Measurements from ENCODE around the gene RAB5A. TPM values are rescaled to one million over a fixed set of nuclear protein-coding genes. Genes with fewer than 3 reads are reported as not detected.

Gene RAB5A
- total RNA-seq, 2 donors from 2014 or later = 74.2 to 74.9 TPM

DNA sequence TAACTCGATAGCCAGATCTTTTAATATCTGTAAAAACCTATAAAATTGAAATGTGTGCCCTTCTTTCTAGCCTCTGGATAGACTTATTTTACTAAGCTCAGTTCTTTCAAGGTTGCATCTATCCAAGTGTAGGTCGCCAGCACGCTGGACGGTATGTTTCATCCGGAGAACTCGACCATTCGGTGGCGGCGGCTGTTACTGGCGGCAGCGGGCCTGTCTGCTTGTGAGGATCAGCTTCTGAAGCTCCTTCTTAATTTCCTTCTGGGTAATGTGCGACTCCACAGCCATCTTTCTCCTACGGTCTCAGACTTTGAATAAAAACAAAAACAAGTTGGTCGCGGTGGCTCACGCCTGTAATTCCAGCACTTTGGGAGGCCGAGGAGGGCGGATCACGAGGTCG, 61.1 kb downstream of the RAB5A start:
- WGBS, 2 experiments (ENCODE audit: insufficient coverage in 1 of 2, insufficient read length in 1 of 2) = 93 to 95% methylated on average over 20 of the region's 20 CpGs
- H3K36me3 ChIP-seq (ENCODE audit: control insufficient read depth, insufficient read depth, low read length) = no peaks in the 10 kb centered on the region
- DNase-seq = no peak
- no peak for TF ChIP-seq CTCF (conservative IDR thresholded peaks at IDR 0.05)
- H3K27ac ChIP-seq (ENCODE audit: low read depth, low read length) = no peak overlapping the region
- H3K27me3 ChIP-seq (ENCODE audit: control insufficient read depth, insufficient read depth, low read length, poor library complexity, severe bottlenecking) = no peaks in the 10 kb centered on the region
- Mint-ChIP-seq H3K9me3 (no peaks in the 10 kb centered on the region), H3K4me1 (no peaks in the 10 kb centered on the region), H3K27ac (no peak overlapping the region), H3K36me3 (ENCODE audit: low read depth) (no peaks in the 10 kb centered on the region), H3K27me3 (ENCODE audit: insufficient read depth) (no peaks in the 10 kb centered on the region), H3K4me3 (no peak overlapping the region)
- no peaks in the 10 kb centered on the region for H3K9me3 ChIP-seq (ENCODE audit: control insufficient read depth, low read length)
- no peak overlapping the region for H3K4me3 ChIP-seq (ENCODE audit: low read length)
- no peak overlapping the region for H3K9ac ChIP-seq (ENCODE audit: extremely low read depth, low read length, poor library complexity, severe bottlenecking)
- no peaks in the 10 kb centered on the region for H3K4me1 ChIP-seq (ENCODE audit: control insufficient read depth, insufficient read depth, low read length)

DNA sequence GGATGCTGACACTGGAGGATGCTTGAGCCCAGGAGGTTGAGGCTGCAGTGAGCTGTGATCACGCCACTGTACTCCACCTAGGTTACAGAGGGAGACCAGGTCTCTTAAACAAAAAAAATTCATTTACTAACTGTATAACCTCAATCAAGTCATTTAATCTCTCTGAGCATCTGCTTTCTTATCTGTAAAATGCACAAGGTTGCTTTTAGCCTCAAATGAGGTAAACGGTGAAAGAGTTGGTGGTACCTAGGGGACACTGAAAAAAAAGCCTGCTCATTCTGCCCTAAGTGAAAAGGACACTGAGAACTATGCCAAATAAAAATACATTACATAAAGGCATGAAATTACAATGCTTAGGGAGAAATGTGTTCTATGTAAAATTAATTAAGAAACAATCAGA, 61.7 kb downstream of the RAB5A start:
- no peaks in the 10 kb centered on the region for H3K27me3 Mint-ChIP-seq (ENCODE audit: insufficient read depth)
- H3K4me3 ChIP-seq (ENCODE audit: low read length) = no peak overlapping the region
- H3K27ac ChIP-seq (ENCODE audit: low read depth, low read length) = no peak overlapping the region
- H3K4me3 Mint-ChIP-seq = no peak overlapping the region
- TF ChIP-seq CTCF (conservative IDR thresholded peaks at IDR 0.05) = no peak
- no peaks in the 10 kb centered on the region for H3K4me1 ChIP-seq (ENCODE audit: control insufficient read depth, insufficient read depth, low read length)
- no peaks in the 10 kb centered on the region for H3K36me3 ChIP-seq (ENCODE audit: control insufficient read depth, insufficient read depth, low read length)
- H3K9ac ChIP-seq (ENCODE audit: extremely low read depth, low read length, poor library complexity, severe bottlenecking) = no peak overlapping the region
- H3K27ac Mint-ChIP-seq = no peak overlapping the region
- H3K4me1 Mint-ChIP-seq = no peaks in the 10 kb centered on the region
- H3K9me3 Mint-ChIP-seq = no peaks in the 10 kb centered on the region
- DNase-seq = no peak
- no peaks in the 10 kb centered on the region for H3K36me3 Mint-ChIP-seq (ENCODE audit: low read depth)
- no peaks in the 10 kb centered on the region for H3K9me3 ChIP-seq (ENCODE audit: control insufficient read depth, low read length)
- H3K27me3 ChIP-seq (ENCODE audit: control insufficient read depth, insufficient read depth, low read length, poor library complexity, severe bottlenecking) = no peaks in the 10 kb centered on the region
- 90 to 95% methylated on average over 1 to 2 of the region's 2 CpGs for WGBS, 2 experiments (ENCODE audit: insufficient coverage in 1 of 2, insufficient read length in 1 of 2)

- TF ChIP-seq CTCF (conservative IDR thresholded peaks at IDR 0.05) = no peak
- WGBS, 2 experiments (ENCODE audit: insufficient coverage in 1 of 2, insufficient read length in 1 of 2) = 83 to 95% methylated on average over 1 to 4 of the region's 4 CpGs
Measured at GRCh38 chr3:20012164-20012563, 65.3 kb downstream of the RAB5A start, which contains the start of gene PP2D1. TSS of gene PP2D1 (minus strand) at chr3:20012264. CDS start at chr3:20012072, 192 bp downstream.

More at GRCh38 chr3:20012164-20012563, 65.3 kb downstream of the RAB5A start, which contains the start of gene PP2D1:
- no peak for DNase-seq
- Histone ChIP-seq H3K4me1 (ENCODE audit: control insufficient read depth, insufficient read depth, low read length) (no peaks in the 10 kb centered on the region), H3K9me3 (ENCODE audit: control insufficient read depth, low read length) (no peaks in the 10 kb centered on the region), H3K9ac (ENCODE audit: extremely low read depth, low read length, poor library complexity, severe bottlenecking) (no peak within 1 kb of the TSS), H3K36me3 (ENCODE audit: control insufficient read depth, insufficient read depth, low read length) (no peaks in the 10 kb centered on the region), H3K4me3 (ENCODE audit: low read length) (no peak within 1 kb of the TSS), H3K27ac (ENCODE audit: low read depth, low read length) (no peak within 1 kb of the TSS), H3K27me3 (ENCODE audit: control insufficient read depth, insufficient read depth, low read length, poor library complexity, severe bottlenecking) (no peaks in the 10 kb centered on the region)
- H3K36me3 Mint-ChIP-seq (ENCODE audit: low read depth) = no peaks in the 10 kb centered on the region
- no peak within 1 kb of the TSS for H3K4me3 Mint-ChIP-seq
- no peaks in the 10 kb centered on the region for H3K27me3 Mint-ChIP-seq (ENCODE audit: insufficient read depth)
- no peak within 1 kb of the TSS for H3K27ac Mint-ChIP-seq
- H3K9me3 Mint-ChIP-seq = no peaks in the 10 kb centered on the region
- H3K4me1 Mint-ChIP-seq = no peaks in the 10 kb centered on the region
